ENCODE data around the gene PEMT.

Gene PEMT

DNA sequence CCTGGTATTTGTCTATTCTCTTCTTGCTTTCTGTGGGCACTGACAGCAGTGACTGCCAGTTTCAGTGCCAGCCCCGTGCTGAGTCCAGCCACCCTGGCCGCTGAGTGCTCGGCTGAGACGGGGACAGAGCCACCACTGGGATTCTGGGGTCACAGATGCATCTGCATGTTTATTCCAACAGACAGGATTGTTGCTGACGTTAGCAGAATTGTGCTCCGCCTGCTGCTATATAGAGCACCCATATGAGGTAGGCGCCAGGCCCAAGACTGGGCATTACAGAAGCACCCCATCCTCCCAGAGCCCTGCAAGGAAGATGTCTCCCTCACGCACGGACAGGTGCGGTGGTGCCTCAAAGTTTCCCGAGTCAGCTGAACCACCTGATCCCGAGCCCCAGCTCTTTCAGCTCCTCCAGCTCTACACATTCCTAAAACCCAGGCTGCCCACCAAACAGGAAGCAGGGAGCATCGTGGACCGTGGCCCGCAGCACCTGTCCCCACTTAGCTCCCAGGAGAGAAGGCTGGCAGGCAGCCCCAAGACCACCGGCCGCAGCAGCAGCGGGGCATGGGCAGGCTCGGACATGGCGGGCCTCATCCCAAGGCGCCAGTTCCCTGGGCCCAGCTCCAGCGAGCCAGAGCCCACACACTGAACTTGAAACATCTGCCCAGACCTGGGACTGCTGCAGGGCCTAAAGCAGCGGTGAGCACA, 50.4 kb downstream of the PEMT start:
- TF ChIP-seq, protein P1, sequence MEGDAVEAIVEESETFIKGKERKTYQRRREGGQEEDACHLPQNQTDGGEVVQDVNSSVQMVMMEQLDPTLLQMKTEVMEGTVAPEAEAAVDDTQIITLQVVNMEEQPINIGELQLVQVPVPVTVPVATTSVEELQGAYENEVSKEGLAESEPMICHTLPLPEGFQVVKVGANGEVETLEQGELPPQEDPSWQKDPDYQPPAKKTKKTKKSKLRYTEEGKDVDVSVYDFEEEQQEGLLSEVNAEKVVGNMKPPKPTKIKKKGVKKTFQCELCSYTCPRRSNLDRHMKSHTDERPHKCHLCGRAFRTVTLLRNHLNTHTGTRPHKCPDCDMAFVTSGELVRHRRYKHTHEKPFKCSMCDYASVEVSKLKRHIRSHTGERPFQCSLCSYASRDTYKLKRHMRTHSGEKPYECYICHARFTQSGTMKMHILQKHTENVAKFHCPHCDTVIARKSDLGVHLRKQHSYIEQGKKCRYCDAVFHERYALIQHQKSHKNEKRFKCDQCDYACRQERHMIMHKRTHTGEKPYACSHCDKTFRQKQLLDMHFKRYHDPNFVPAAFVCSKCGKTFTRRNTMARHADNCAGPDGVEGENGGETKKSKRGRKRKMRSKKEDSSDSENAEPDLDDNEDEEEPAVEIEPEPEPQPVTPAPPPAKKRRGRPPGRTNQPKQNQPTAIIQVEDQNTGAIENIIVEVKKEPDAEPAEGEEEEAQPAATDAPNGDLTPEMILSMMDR (IDR thresholded peaks at IDR 0.05; ENCODE audit: insufficient read depth, low read length, poor library complexity, severe bottlenecking), result no peak
- no peak for TF ChIP-seq EZH2phosphoT487 (conservative IDR thresholded peaks at IDR 0.05; ENCODE audit: low read length)
- Histone ChIP-seq H3F3A (ENCODE audit: insufficient read depth) (no peaks in the 10 kb centered on the region), H3K9ac (ENCODE audit: low read length) (no peak overlapping the region), H3K9me2 (replicated peaks; ENCODE audit: insufficient read depth, low read length) (no peaks in the 10 kb centered on the region), H3K27ac (ENCODE audit: low read depth, low read length) (no peak overlapping the region), H3K79me2 (ENCODE audit: insufficient read depth, low read length) (no peaks in the 10 kb centered on the region), H4K20me1 (ENCODE audit: low read depth, low read length) (no peaks in the 10 kb centered on the region; the same call in 1 of the 2 replicates), H2AFZ (ENCODE audit: low read depth, low read length, severe bottlenecking) (no peak overlapping the region), H3K36me3 (ENCODE audit: low read length) (no peaks in the 10 kb centered on the region), H3K9me3 (ENCODE audit: insufficient read depth, low read length) (no peaks in the 10 kb centered on the region), H3K27me3 (ENCODE audit: low read length) (no peaks in the 10 kb centered on the region), H3K4me3 (ENCODE audit: insufficient read depth, low read length, poor library complexity, severe bottlenecking) (no peak overlapping the region), H3K4me2 (ENCODE audit: low read depth, low read length, poor library complexity, severe bottlenecking) (no peak overlapping the region)

DNA sequence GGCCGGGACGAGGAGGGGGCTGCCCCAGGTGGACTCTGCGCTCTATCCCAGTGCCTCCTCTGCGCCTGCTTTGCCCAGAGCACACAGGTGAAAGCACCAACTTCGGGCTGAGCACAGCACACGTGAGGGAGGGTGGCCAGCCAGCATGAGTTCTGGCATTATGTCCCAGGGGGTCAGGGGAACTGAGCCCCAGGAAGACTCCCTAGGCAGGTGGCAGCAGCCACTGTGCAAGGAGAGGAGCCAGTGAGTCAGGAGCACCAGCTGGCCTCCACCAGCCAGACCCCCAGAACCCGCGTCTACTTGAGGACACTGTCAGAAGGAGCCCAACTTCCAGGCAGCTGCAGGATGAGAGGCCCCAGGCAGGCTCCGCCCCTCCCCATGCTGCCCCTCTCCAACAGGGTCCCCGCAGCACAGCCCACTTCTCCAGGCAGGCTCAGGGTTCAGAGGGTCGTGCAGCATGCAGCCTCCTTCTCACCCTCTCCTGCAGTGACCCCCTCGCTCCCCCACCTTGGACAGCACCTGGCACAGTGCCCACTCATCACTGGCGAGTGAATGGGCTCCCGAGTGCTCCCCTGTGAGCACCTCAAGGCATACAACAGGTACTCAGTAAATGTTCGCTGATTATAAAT, 51.1 kb downstream of the PEMT start:
- H3F3A ChIP-seq (ENCODE audit: insufficient read depth), result no peaks in the 10 kb centered on the region
- no peaks in the 10 kb centered on the region for H3K9me3 ChIP-seq (ENCODE audit: insufficient read depth, low read length)
- no peak overlapping the region for H3K4me2 ChIP-seq (ENCODE audit: low read depth, low read length, poor library complexity, severe bottlenecking)
- H3K9ac ChIP-seq (ENCODE audit: low read length), result no peak overlapping the region
- no peak for TF ChIP-seq EZH2phosphoT487 (conservative IDR thresholded peaks at IDR 0.05; ENCODE audit: low read length)
- TF ChIP-seq, protein P1 (IDR thresholded peaks at IDR 0.05; ENCODE audit: insufficient read depth, low read length, poor library complexity, severe bottlenecking), result no peak
- H3K9me2 ChIP-seq (replicated peaks; ENCODE audit: insufficient read depth, low read length), result no peaks in the 10 kb centered on the region
- no peak overlapping the region for H2AFZ ChIP-seq (ENCODE audit: low read depth, low read length, severe bottlenecking)
- H3K27ac ChIP-seq (ENCODE audit: low read depth, low read length), result no peak overlapping the region
- H3K27me3 ChIP-seq (ENCODE audit: low read length), result no peaks in the 10 kb centered on the region
- no peaks in the 10 kb centered on the region for H3K36me3 ChIP-seq (ENCODE audit: low read length)
- no peaks in the 10 kb centered on the region for H3K79me2 ChIP-seq (ENCODE audit: insufficient read depth, low read length)
- no peaks in the 10 kb centered on the region; the same call in 1 of the 2 replicates for H4K20me1 ChIP-seq (ENCODE audit: low read depth, low read length)
- no peak overlapping the region for H3K4me3 ChIP-seq (ENCODE audit: insufficient read depth, low read length, poor library complexity, severe bottlenecking)

DNA sequence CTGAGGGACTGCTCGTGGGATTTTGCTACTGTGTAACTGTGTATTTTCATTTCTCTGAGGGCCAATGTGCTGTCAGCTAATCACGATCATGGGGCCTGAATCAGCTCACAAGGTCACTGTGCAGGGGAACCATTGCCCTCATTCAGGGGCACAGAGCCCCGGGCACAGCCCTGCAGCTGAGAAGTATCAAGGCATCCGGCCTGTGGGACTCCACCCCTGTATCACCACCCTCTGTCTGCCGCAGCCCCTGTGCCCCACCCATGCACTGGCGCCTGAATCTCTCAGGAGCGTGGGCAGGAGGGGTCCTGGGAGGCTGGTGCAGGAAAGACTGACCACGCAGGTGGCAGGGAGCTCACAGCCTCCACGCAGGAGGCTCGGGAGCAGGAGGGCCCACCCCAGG, 51.9 kb downstream of the PEMT start:
- no peaks in the 10 kb centered on the region; the same call in 1 of the 2 replicates for H4K20me1 ChIP-seq (ENCODE audit: low read depth, low read length)
- H2AFZ ChIP-seq (ENCODE audit: low read depth, low read length, severe bottlenecking), result no peak overlapping the region
- TF ChIP-seq, protein P1 (IDR thresholded peaks at IDR 0.05; ENCODE audit: insufficient read depth, low read length, poor library complexity, severe bottlenecking), result no peak
- TF ChIP-seq EZH2phosphoT487 (conservative IDR thresholded peaks at IDR 0.05; ENCODE audit: low read length), result no peak
- no peaks in the 10 kb centered on the region for H3K27me3 ChIP-seq (ENCODE audit: low read length)
- H3K27ac ChIP-seq (ENCODE audit: low read depth, low read length), result no peak overlapping the region
- no peaks in the 10 kb centered on the region for H3K9me2 ChIP-seq (replicated peaks; ENCODE audit: insufficient read depth, low read length)
- no peaks in the 10 kb centered on the region for H3K79me2 ChIP-seq (ENCODE audit: insufficient read depth, low read length)
- no peak overlapping the region for H3K9ac ChIP-seq (ENCODE audit: low read length)
- no peaks in the 10 kb centered on the region for H3F3A ChIP-seq (ENCODE audit: insufficient read depth)
- no peaks in the 10 kb centered on the region for H3K36me3 ChIP-seq (ENCODE audit: low read length)
- no peak overlapping the region for H3K4me2 ChIP-seq (ENCODE audit: low read depth, low read length, poor library complexity, severe bottlenecking)
- H3K4me3 ChIP-seq (ENCODE audit: insufficient read depth, low read length, poor library complexity, severe bottlenecking), result no peak overlapping the region
- no peaks in the 10 kb centered on the region for H3K9me3 ChIP-seq (ENCODE audit: insufficient read depth, low read length)

All from SU-DHL-6 (cell line).